Upper lobe of left lung (tissue), 6 donors: ENCODE data around the gene EFNA5. TPM values are rescaled to one million over a fixed set of nuclear protein-coding genes. Genes with fewer than 3 reads are reported as not detected.

Experiments used
- ATAC-seq, 2 donors: fragments of 200-7000 bp; cut with Tn5 transposase; one replicate each; pipeline ENCODE4 v1.9.1; 2022; ENCODE audit warnings: mild to moderate bottlenecking in 2 of 2, moderate library complexity in 2 of 2; ENCODE audit not compliant: low FRiP score in 2 of 2
- DNase-seq, 2 donors: peaks; one replicate each; pipeline ENCODE4 v3.0.0-alpha.2; 2019 to 2020
- H3K27ac ChIP-seq, 4 donors: fragments of 200-600 bp; sonication (generic); one replicate each; pipeline ENCODE4 v1.5.1; 2016 to 2019
- H3K27me3 ChIP-seq, 4 donors: fragments of 200-600 bp; sonication (generic); one replicate each; pipeline ENCODE4 v1.5.1; 2017 to 2019
- H3K36me3 ChIP-seq, 4 donors: fragments of 200-600 bp; sonication (generic); one replicate each; pipeline ENCODE4 v1.5.1; 2016 to 2019
- H3K4me1 ChIP-seq, 4 donors: fragments of 200-600 bp; sonication (generic); one replicate each; pipeline ENCODE4 v1.5.1; 2018 to 2019
- H3K4me3 ChIP-seq, 4 donors: fragments of 200-600 bp; sonication (generic); one replicate each; pipeline ENCODE4 v1.5.1; 2017 to 2019; ENCODE audit warnings: mild to moderate bottlenecking in 2 of 4, moderate library complexity in 1 of 4
- H3K9me3 ChIP-seq, 4 donors: fragments of 200-600 bp; sonication (generic); one replicate each; pipeline ENCODE4 v1.5.1; 2018 to 2019
- CTCF ChIP-seq, 6 experiments: fragments of 450-650 bp in 4 of 6; fragments of 200-600 bp in 2 of 6; sonication (generic) in 2 of 6; IDR thresholded peaks; one replicate each; pipeline ENCODE4 v1.5.1; 2016 to 2019; ENCODE audit warnings: antibody characterized with exemption in 6 of 6
- EP300 ChIP-seq, 4 donors: sonication (generic); formaldehyde crosslinking; IDR thresholded peaks; one replicate each; pipeline ENCODE4 v1.5.1; 2017; ENCODE audit warnings: antibody characterized with exemption in 4 of 4, control low read depth in 2 of 4
- POLR2A ChIP-seq, 4 donors: fragments of 450-650 bp; IDR thresholded peaks; one replicate each; pipeline ENCODE4 v1.5.1; 2016 to 2017; ENCODE audit warnings: antibody characterized with exemption in 4 of 4, mild to moderate bottlenecking in 2 of 4
- POLR2AphosphoS5 ChIP-seq, 2 donors: sonication (generic); formaldehyde crosslinking; IDR thresholded peaks; one replicate each; pipeline ENCODE4 v1.5.1; 2017; ENCODE audit warnings: antibody characterized with exemption in 2 of 2
- WGBS, 2 donors: methylation state at CpG; one replicate each; pipeline ENCODE4 v1.1.5; 2017 to 2018; 5-methylcytosine and 5-hydroxymethylcytosine counted together
- total RNA-seq, 6 donors: library from RNA; depleted of rRNA in 4 of 6; stranded (reverse); fragments of >200 nt in 4 of 6; gene quantifications; one replicate each; pipeline versions ENCODE4 v1.1.0 to v1.2.1, GENCODE V29; 2016 to 2021
- donor health status: DM: no; HTN: no; CAD: no; lungs with moderate emphysema.
- donor health status: DM: no; HTN: yes; CAD: no; lungs with severe emphysema.

EFNA5 gene
- total RNA-seq, 6 donors from 2014 or later = 4.1 to 41.9 (median 7.3) TPM

DNA sequence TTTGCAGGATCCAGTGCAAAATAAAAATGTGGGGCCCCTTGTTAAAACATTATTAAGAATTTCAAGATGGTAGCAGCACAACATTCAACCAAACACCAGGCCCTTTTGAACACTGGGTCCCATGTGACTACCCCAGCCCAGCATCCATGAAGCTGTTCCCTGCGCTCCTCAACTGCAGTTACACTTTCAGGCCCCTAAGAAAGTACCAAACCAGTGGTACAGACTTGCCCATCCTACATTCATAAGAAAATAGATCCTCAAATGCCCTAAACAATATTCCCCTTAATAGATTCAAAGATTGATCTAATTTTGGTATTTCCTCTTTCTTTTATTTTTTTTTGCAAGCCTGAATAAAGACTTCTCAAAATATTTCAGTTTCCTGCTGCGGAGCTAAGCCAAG is 201.7 kb downstream of the EFNA5 start:
- ATAC-seq (no peak), DNase-seq (no peak)
- Histone ChIP-seq H3K36me3 (no peaks in the 10 kb centered on the region), H3K27ac (peak overlapping the region in 2 of 4 donors; percentile 3 to 44), H3K4me3 (no peak overlapping the region), H3K4me1 (peaks cover 0 to 12% (median 2%) of the 10 kb centered on the region in 4 donors), H3K9me3 (no peaks in the 10 kb centered on the region), H3K27me3 (no peaks in the 10 kb centered on the region)
- no peak for TF ChIP-seq CTCF (IDR thresholded peaks at IDR 0.05)
- no peak for TF ChIP-seq EP300 (IDR thresholded peaks at IDR 0.05)
- no peak for TF ChIP-seq POLR2AphosphoS5 (IDR thresholded peaks at IDR 0.05)
- no peak for TF ChIP-seq POLR2A (IDR thresholded peaks at IDR 0.05)
- WGBS, 2 donors = 49 to 72% methylated on average over 2 of the region's 2 CpGs

DNA sequence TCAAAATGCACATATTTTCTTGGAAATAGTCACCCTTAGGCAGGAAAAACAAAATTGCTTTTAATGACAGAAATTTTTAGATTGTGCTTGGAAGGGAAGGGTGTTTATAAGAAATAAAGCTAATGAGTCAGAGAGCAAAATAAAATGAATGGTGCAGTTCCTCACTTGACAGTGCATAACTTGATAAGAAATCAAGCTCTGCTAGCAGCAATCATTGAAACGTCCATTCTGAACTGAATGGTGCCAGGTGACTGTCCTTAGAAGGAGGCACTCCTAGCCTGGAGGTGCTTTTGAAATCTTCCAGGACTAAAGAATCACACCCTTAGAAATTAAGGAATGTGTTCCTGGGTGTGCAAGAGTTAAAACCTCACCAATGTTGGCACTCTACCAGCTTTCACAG is 202.5 kb downstream of the EFNA5 start:
- no peaks in the 10 kb centered on the region for H3K9me3 ChIP-seq
- DNase-seq = no peak
- WGBS, 2 donors = 34 to 48% methylated on average over 1 of the region's 1 CpG
- peaks cover 0 to 11% (median 2%) of the 10 kb centered on the region in 4 donors for H3K4me1 ChIP-seq
- no peak for TF ChIP-seq EP300 (IDR thresholded peaks at IDR 0.05)
- TF ChIP-seq POLR2AphosphoS5 (IDR thresholded peaks at IDR 0.05) = no peak
- TF ChIP-seq POLR2A (IDR thresholded peaks at IDR 0.05) = no peak
- no peak for TF ChIP-seq CTCF (IDR thresholded peaks at IDR 0.05)
- no peaks in the 10 kb centered on the region for H3K36me3 ChIP-seq
- no peaks in the 10 kb centered on the region for H3K27me3 ChIP-seq
- H3K27ac ChIP-seq = peak overlapping the region in 1 of 4 donors; percentile 3
- no peak overlapping the region for H3K4me3 ChIP-seq
- no peak for ATAC-seq

DNA sequence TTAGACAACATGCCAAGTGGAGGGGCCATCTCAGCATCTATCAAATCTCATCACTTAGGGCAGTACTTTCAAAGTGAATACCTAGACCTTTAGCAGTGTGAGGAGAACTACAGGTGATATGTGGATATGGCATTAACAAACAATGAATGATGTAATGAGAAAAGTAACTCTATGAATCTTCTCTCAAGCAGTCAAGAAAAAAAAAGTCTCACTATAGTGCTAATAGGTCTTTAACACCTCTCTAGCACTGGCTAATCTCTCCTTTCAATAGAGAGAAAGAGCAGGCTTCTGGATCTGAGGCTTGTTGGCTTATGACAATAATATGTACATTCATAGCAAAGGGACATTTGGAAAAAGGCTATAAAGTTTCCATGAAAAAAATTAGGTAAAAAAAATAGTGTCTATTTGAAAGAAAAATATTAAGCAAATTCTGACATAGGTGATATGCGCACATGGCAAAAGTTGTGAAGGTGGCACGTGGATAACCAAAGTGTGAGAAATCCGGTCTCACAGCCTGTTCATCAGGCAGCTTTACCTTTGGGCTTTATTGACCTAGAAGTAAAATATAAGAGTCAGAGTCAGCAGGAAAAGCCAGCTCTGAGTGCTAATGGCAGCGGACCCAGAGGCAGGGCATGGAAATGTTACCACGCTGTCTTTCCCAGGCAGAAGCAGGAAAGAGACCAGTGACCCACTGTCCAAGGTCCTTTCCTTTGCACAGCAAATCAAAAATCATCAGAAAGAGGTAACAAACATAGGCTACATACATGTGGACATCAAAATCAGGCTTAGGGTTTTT is 203.4 kb downstream of the EFNA5 start:
- 81 to 91% methylated on average over 5 of the region's 5 CpGs for WGBS, 2 donors
- no peak for ATAC-seq
- Histone ChIP-seq H3K27me3 (no peaks in the 10 kb centered on the region), H3K27ac (no peak overlapping the region), H3K4me1 (peaks cover 0 to 11% (median 2%) of the 10 kb centered on the region in 4 donors), H3K36me3 (no peaks in the 10 kb centered on the region), H3K9me3 (no peaks in the 10 kb centered on the region), H3K4me3 (no peak overlapping the region)
- DNase-seq = no peak
- TF ChIP-seq POLR2AphosphoS5 (IDR thresholded peaks at IDR 0.05) (no peak), EP300 (IDR thresholded peaks at IDR 0.05) (no peak), POLR2A (IDR thresholded peaks at IDR 0.05) (no peak), CTCF (IDR thresholded peaks at IDR 0.05) (no peak)

- DNase-seq (no peak), ATAC-seq (peak in 1 of 2 donors; percentile 49)
- Histone ChIP-seq H3K27ac (no peak overlapping the region), H3K27me3 (no peaks in the 10 kb centered on the region), H3K9me3 (no peaks in the 10 kb centered on the region), H3K4me3 (no peak overlapping the region), H3K36me3 (no peaks in the 10 kb centered on the region), H3K4me1 (peaks cover 0 to 11% (median 2%) of the 10 kb centered on the region in 4 donors)
- 78 to 87% methylated on average over 10 of the region's 10 CpGs for WGBS, 2 donors
- TF ChIP-seq EP300 (IDR thresholded peaks at IDR 0.05) = no peak
- no peak for TF ChIP-seq POLR2A (IDR thresholded peaks at IDR 0.05)
- TF ChIP-seq CTCF (IDR thresholded peaks at IDR 0.05) = no peak
- TF ChIP-seq POLR2AphosphoS5 (IDR thresholded peaks at IDR 0.05) = no peak
Measured at GRCh38 chr5:107466233-107466769, 204.4 kb downstream of the EFNA5 start.
